ENCODE results near the gene PABPC3. TPM values are rescaled to one million over a fixed set of nuclear protein-coding genes. Genes with fewer than 3 reads are reported as not detected.

The PABPC3 gene
- total and polyA plus RNA-seq, 2 of the 4 experiments (the other 2 are of a cell fraction) = 0.15 to 0.18 TPM

- no peak overlapping the region for H3K4me3 ChIP-seq (ENCODE audit: insufficient read depth, low read depth, low read length)
These were observed 7.8 kb downstream of the PABPC3 start for GRCh38 chr13:25103711-25104110.

More at GRCh38 chr13:25103711-25104110, 7.8 kb downstream of the PABPC3 start:
- Histone ChIP-seq H2AFZ (replicated peaks; ENCODE audit: low read length, poor library complexity) (no peak overlapping the region), H3K4me2 (ENCODE audit: low read depth, low read length) (no peak overlapping the region), H3K4me1 (ENCODE audit: control insufficient read depth, insufficient read depth, low read length) (no peaks in the 10 kb centered on the region), H3K27ac (ENCODE audit: insufficient read depth, low read length) (no peak overlapping the region), H3K4ac (ENCODE audit: low read depth, low read length) (no peak overlapping the region), H2AK9ac (replicated peaks; ENCODE audit: low read depth, low read length, poor library complexity) (no peak overlapping the region), H4K8ac (ENCODE audit: low read depth in 2 of 2, low read length in 2 of 2) (no peak overlapping the region), H3K18ac (ENCODE audit: low read depth, low read length) (no peak overlapping the region), H3K56ac (ENCODE audit: extremely low read depth, insufficient read depth, low read length) (no peak overlapping the region), H3K27me3 (ENCODE audit: control insufficient read depth, insufficient read depth, low read length) (no peaks in the 10 kb centered on the region), H2BK120ac (ENCODE audit: low read depth, low read length) (no peak overlapping the region), H3K9ac (ENCODE audit: low read depth, low read length) (no peak overlapping the region), H2BK15ac (ENCODE audit: low read depth, low read length) (no peak overlapping the region), H2BK5ac (ENCODE audit: low read depth, low read length, poor library complexity, severe bottlenecking) (no peak overlapping the region), H2BK20ac (ENCODE audit: low read depth, low read length) (no peak overlapping the region), H4K5ac (ENCODE audit: low read depth, low read length) (no peak overlapping the region), H2AK5ac (ENCODE audit: low read depth, low read length) (no peak overlapping the region), H3K9me3 (ENCODE audit: control insufficient read depth, insufficient read depth, low read length) (no peaks in the 10 kb centered on the region), H3K36me3 (ENCODE audit: control insufficient read depth, insufficient read depth, low read length) (no peaks in the 10 kb centered on the region), H3K14ac (replicated peaks; ENCODE audit: low read depth, low read length) (no peak overlapping the region), H3K79me1 (ENCODE audit: low read depth in 1 of 2, low read length in 2 of 2) (no peaks in the 10 kb centered on the region), H3K23ac (ENCODE audit: low read depth, low read length) (no peak overlapping the region), H3K9me1 (ENCODE audit: insufficient read depth, low read length) (no peaks in the 10 kb centered on the region), H4K91ac (ENCODE audit: insufficient read depth, low read depth, low read length) (no peak overlapping the region), H4K20me1 (ENCODE audit: insufficient read depth, low read length) (no peaks in the 10 kb centered on the region)
- in situ Hi-C loops (cut with MboI; ENCODE audit: low sequenced_read_pairs) = no loop called here
- ATAC-seq (ENCODE audit: low read depth) = no peak
- dilution Hi-C loops (cut with HindIII; ENCODE audit: low sequenced_read_pairs, unreplicated experiment) = no loop called here
- ChIA-PET CTCF (no interaction called here), POLR2A (ENCODE audit: unreplicated experiment) (no interaction called here)
- intact Hi-C loops (cut with micrococcal nuclease) = no loop called here
- BruUV-seq (replicated peaks) = no TSS peak
- WGBS, 2 experiments (ENCODE audit: extremely low coverage in 2 of 2, insufficient read length in 1 of 2) = no CpG with 5 or more reads among the region's 2 CpGs
- DNase-seq = no peak
- TF ChIP-seq RFX5 (IDR thresholded peaks at IDR 0.05; ENCODE audit: low read depth, low read length) = no peak
- no peak for TF ChIP-seq MAZ (IDR thresholded peaks at IDR 0.05; ENCODE audit: borderline replicate concordance, low read depth, low read length)
- no peak for TF ChIP-seq NFE2L2 (IDR thresholded peaks at IDR 0.05; ENCODE audit: low read depth, low read length)
- no peak for TF ChIP-seq BHLHE40 (IDR thresholded peaks at IDR 0.05; ENCODE audit: low read depth, low read length)
- TF ChIP-seq MAFK (IDR thresholded peaks at IDR 0.05; ENCODE audit: low read depth, low read length) = no peak
- no peak for TF ChIP-seq ELK1 (IDR thresholded peaks at IDR 0.05; ENCODE audit: borderline replicate concordance, low read depth, low read length)
- TF ChIP-seq, protein P1, sequence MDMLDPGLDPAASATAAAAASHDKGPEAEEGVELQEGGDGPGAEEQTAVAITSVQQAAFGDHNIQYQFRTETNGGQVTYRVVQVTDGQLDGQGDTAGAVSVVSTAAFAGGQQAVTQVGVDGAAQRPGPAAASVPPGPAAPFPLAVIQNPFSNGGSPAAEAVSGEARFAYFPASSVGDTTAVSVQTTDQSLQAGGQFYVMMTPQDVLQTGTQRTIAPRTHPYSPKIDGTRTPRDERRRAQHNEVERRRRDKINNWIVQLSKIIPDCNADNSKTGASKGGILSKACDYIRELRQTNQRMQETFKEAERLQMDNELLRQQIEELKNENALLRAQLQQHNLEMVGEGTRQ (IDR thresholded peaks at IDR 0.05; ENCODE audit: low read depth, low read length) = no peak
- TF ChIP-seq, protein P2, sequence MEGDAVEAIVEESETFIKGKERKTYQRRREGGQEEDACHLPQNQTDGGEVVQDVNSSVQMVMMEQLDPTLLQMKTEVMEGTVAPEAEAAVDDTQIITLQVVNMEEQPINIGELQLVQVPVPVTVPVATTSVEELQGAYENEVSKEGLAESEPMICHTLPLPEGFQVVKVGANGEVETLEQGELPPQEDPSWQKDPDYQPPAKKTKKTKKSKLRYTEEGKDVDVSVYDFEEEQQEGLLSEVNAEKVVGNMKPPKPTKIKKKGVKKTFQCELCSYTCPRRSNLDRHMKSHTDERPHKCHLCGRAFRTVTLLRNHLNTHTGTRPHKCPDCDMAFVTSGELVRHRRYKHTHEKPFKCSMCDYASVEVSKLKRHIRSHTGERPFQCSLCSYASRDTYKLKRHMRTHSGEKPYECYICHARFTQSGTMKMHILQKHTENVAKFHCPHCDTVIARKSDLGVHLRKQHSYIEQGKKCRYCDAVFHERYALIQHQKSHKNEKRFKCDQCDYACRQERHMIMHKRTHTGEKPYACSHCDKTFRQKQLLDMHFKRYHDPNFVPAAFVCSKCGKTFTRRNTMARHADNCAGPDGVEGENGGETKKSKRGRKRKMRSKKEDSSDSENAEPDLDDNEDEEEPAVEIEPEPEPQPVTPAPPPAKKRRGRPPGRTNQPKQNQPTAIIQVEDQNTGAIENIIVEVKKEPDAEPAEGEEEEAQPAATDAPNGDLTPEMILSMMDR (conservative IDR thresholded peaks at IDR 0.05; ENCODE audit: low read depth, low read length) = no peak
- TF ChIP-seq FOS (IDR thresholded peaks at IDR 0.05; ENCODE audit: low read depth, low read length) = no peak
- no peak for TF ChIP-seq RAD21 (IDR thresholded peaks at IDR 0.05; ENCODE audit: low read length)
- no peak for TF ChIP-seq RCOR1 (IDR thresholded peaks at IDR 0.05; ENCODE audit: insufficient replicate concordance, low read length)
- no peak for TF ChIP-seq MXI1 (IDR thresholded peaks at IDR 0.05; ENCODE audit: borderline replicate concordance, low read depth, low read length)
- no peak for TF ChIP-seq SMC3 (IDR thresholded peaks at IDR 0.05; ENCODE audit: low read depth, low read length)
- TF ChIP-seq CHD1 (IDR thresholded peaks at IDR 0.05; ENCODE audit: low read depth, low read length) = no peak
- TF ChIP-seq CEBPB (IDR thresholded peaks at IDR 0.05; ENCODE audit: low read depth, low read length) = no peak
- TF ChIP-seq POLR2A (IDR thresholded peaks at IDR 0.05; ENCODE audit: low read depth, low read length) = no peak

Measured in IMR-90 (cell line).